ENCODE results near the gene FOLR2.
"Not testable (repeated sequence)": the region's sequence is repeated elsewhere in the genome, so short reads cannot be mapped to it uniquely, and the experiment has no call there.

FOLR2 gene

GRCh38 chr11:72206794-72207193 lies 9.8 kb upstream of the FOLR2 start:
- not testable (repeated sequence) for DNase-seq (ENCODE audit: low read depth)

- no peak for DNase-seq (ENCODE audit: low read depth)
Observed at GRCh38 chr11:72208281-72208680, 8.3 kb upstream of the FOLR2 start.

GRCh38 chr11:72209101-72209500 lies 7.5 kb upstream of the FOLR2 start:
- no peak for DNase-seq (ENCODE audit: low read depth)

- no peak for DNase-seq (ENCODE audit: low read depth)
Observed at GRCh38 chr11:72217841-72218240, 1.2 kb downstream of the FOLR2 start.

- no peak for DNase-seq (ENCODE audit: low read depth)
Observed at GRCh38 chr11:72218251-72218745, 1.7 kb downstream of the FOLR2 start.

- DNase-seq (ENCODE audit: low read depth), result no peak
Observed at GRCh38 chr11:72220696-72221363, 4.2 kb downstream of the FOLR2 start.

GRCh38 chr11:72221386-72222075 lies 4.9 kb downstream of the FOLR2 start:
- no peak for DNase-seq (ENCODE audit: low read depth)

- no peak for DNase-seq (ENCODE audit: low read depth)
Observed at GRCh38 chr11:72222106-72222891, 5.7 kb downstream of the FOLR2 start.

GRCh38 chr11:72222907-72223614 lies 6.5 kb downstream of the FOLR2 start:
- DNase-seq (ENCODE audit: low read depth), result peak; percentile 87

- DNase-seq (ENCODE audit: low read depth), result peak; percentile 63
Observed at GRCh38 chr11:72223615-72224563, 7.3 kb downstream of the FOLR2 start.

GRCh38 chr11:72224564-72225410 lies 8.2 kb downstream of the FOLR2 start, which contains the start of gene INPPL1:
Gene INPPL1, plus strand, starts transcription at chr11:72224767. Its CDS starts 218 bp downstream, at chr11:72224985.
- DNase-seq (ENCODE audit: low read depth), result no peak

- no peak for DNase-seq (ENCODE audit: low read depth)
Observed at GRCh38 chr11:72225411-72225951, 8.9 kb downstream of the FOLR2 start.

GRCh38 chr11:72226701-72227100 lies 10.1 kb downstream of the FOLR2 start:
- no peak for DNase-seq (ENCODE audit: low read depth)

GRCh38 chr11:72227316-72228228 lies 11.0 kb downstream of the FOLR2 start:
- DNase-seq (ENCODE audit: low read depth), result no peak

GRCh38 chr11:72228229-72228843 lies 11.7 kb downstream of the FOLR2 start:
- DNase-seq (ENCODE audit: low read depth), result no peak

GRCh38 chr11:72228844-72229231 lies 12.2 kb downstream of the FOLR2 start:
- DNase-seq (ENCODE audit: low read depth), result no peak

- no peak for DNase-seq (ENCODE audit: low read depth)
Observed at GRCh38 chr11:72229336-72229924, 12.8 kb downstream of the FOLR2 start.

Data from fibroblast of gingiva (primary cell).